GM12874 (cell line): ENCODE data around the gene RPL39L.

Experiments used
- CTCF ChIP-seq: IDR thresholded peaks from 2 replicates; pipeline ENCODE4 v1.5.1; 2011; ENCODE audit warnings: low read depth, mild to moderate bottlenecking, control low read depth, low read length, moderate library complexity; ENCODE audit not compliant: insufficient read depth

RPL39L gene

DNA sequence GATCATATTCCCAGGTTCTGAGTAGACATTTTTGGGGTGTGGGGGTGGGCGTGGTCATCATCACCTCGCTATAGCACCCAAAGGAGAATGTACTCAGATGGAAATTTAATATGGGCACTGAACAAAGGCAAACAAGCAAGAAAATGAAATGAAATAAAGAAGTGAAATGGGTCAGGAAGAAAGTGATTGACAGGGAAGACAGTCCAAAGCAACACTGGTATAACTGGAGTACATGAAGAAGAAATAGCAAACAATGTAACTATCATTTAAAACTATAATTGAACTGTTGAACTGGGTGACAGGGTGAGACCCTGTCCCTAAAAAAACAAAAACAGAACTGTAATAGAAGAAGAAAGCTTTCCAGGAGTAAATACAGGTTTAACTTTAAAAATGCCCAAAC lies 24.8 kb downstream of the RPL39L start:
- TF ChIP-seq CTCF = no peak

DNA sequence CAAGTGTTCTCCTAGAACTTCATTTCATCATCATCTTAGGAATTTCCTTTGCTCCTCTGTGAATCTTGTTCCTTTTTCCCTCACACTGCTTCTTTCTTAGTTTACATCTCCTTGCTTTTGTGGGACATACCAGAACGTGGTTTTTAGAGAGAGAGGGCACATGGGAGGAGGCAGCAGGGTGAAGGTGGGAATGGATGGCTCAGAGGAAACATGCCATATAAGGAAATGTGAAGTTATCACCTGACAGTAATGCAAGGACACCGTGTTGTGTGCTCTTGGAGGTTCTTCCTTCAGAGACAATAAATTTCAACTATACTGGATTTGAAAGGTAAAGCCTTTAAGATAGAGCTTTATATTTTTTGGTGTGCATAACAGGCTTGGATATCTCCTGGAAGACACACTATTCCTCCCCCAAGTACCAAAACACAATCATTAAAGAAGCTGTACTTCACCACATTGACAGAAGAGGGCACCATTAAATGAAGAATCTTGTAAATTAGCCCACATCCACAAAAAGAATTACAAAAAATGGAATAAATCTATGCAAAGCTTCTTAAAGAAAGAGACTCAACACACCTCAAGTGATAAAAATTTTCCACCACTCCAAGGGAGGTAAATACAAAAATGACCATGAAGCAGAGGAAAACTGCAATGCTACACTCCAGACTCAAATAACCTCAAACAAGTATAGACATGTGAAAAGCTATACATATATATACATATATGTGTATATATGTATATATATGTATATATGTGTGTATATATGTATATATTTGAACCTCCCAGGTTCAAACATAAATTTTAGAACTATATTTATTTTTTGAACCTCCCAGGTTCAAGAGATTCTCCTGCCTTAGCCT lies 26.1 kb downstream of the RPL39L start:
- peak; percentile 35; the same call in 1 of the 2 replicates for TF ChIP-seq CTCF

- no peak for TF ChIP-seq CTCF
Measured at GRCh38 chr3:187110156-187110555, 29.1 kb downstream of the RPL39L start.

- no peak for TF ChIP-seq CTCF
Measured at GRCh38 chr3:187107989-187108388, 31.3 kb downstream of the RPL39L start.

- TF ChIP-seq CTCF = no peak
Measured at GRCh38 chr3:187105700-187106099, 33.6 kb downstream of the RPL39L start.

DNA sequence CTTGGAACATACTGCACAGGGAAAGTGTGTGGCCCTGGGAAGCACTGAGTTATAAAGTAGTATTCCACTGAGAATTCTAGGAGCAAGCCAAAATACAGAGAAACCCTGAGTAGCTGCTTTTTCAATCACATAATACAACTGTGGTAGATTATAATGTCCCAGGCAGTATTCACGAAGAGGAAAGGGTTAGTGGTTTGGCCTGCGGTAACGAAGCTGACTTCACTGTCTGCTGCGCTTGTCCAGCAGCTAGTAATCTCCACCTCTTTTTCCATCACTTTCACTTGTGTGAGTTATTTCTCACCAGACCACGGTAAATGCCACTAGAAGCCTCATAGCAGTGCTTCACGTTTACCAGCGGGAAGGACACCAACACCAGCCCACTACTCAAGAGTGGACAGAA lies 34.4 kb downstream of the RPL39L start:
- TF ChIP-seq CTCF = no peak

- TF ChIP-seq CTCF = no peak
Measured at GRCh38 chr3:187104342-187104741, 35.0 kb downstream of the RPL39L start.
